ENCODE measurements around the gene MDH1B.
"Not testable (repeated sequence)": the region's sequence is repeated elsewhere in the genome, so short reads cannot be mapped to it uniquely, and the experiment has no call there.

- TF ChIP-seq POLR2A, CTCF (IDR thresholded peaks at IDR 0.05): not testable (repeated sequence)
These were observed 47.3 kb upstream of the MDH1B start for GRCh38 chr2:206812471-206812870.

Measured in heart left ventricle (tissue), 13 donors.